GM19240 (cell line): Measurements from ENCODE around the gene SYCP3.

Experiments used
- DNase-seq: peaks from one replicate; pipeline ENCODE4 v3.0.0; 2011; ENCODE audit warnings: low spot score; ENCODE audit not compliant: insufficient read length

Gene SYCP3

DNA sequence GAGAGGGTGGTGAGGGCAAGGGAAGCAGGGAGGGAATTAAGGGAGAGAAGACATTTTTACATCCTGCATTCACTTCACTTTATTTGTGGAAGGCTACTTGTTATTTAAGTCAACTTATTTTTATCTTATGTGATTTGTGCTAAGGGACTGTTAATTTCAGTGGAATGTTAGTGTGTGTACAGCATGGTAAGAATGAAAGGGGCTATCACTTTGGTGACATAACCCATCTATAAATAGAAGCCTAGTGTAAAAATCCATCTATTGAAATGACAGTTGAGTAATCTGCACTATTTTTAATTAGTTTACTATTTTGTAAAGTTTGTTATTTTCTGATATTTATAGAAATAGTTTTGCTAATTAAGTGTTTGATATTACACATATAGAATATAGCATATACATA is 58.6 kb downstream of the SYCP3 start:
- no peak for DNase-seq

DNA sequence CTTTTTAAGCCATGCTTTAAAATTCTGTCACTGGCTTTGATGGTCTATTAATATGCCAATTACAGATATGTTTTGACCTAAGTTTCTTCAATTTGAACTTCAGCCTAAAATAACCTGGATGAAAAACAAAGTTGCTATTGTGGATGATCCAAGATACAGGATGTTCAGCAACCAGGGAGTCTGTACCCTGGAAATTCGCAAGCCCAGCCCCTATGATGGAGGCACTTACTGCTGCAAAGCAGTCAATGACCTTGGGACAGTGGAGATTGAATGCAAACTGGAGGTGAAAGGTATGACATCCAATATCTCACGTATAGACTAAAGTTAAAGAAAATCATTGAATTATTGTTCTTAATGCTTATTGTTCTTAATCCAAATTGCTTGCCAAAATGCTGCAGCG is 59.0 kb downstream of the SYCP3 start:
- DNase-seq, result no peak
